HUDEP-2 (cell line): ENCODE data around the gene SGMS1.

Experiments
- DNase-seq, 76 experiments: peaks; one replicate each; lab custom pipeline; 2025; ENCODE audit not compliant: unreplicated experiment in 76 of 76; lab: John Stamatoyannopoulos, UW

SGMS1 gene

DNA sequence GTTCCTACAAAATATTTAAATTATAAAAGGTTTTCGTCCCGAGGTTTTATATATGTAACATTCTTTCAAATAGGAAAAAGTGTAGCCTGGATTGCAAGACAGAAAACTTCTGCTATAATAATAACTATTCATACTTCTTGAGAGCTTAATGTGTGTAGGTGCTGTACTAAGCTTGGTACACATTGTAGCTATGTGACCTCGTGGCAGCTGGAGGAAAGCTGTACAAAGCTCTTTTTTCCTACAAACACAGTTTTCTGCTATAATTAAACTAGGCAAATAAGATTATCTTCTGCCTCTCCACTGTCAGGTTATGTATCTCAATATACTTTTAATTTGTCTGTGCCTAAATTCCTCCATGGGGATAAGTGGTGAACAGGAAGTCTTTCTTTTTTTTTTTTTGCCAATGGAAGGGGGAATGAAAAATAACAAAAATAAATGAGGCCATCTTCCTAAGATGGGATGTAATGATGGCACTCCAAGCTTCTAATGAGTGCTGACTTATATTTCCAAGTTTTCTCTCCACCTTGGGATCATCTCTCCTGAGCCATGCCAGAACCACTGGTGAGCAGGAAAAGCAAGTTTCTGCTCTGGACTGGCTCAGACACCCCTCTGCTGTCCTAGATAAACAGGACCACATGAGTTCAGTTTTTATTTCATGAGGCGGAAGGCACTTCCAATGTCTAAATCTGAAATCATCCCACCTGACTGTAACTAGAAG, 9.9 kb downstream of the SGMS1 start:
- DNase-seq, result no peak

DNA sequence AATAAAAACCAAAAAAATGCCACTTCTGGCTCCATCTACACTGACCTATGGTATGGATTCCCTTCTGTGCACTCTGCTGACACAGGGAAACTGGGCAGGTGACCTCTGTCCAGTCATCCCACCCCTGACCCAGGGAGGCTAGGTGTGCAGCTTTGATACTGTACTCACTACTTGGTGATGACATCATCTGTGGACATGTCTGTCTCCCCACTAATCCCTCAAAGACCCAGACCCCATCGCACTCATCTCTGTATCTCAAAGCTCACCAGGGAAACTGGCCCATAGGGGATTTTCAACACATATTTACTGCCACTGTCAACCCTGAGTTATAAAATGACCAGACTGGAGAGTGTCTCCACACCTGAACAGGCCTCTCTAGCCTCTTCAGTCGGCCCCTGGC, 10.6 kb downstream of the SGMS1 start:
- DNase-seq, result no peak

DNA sequence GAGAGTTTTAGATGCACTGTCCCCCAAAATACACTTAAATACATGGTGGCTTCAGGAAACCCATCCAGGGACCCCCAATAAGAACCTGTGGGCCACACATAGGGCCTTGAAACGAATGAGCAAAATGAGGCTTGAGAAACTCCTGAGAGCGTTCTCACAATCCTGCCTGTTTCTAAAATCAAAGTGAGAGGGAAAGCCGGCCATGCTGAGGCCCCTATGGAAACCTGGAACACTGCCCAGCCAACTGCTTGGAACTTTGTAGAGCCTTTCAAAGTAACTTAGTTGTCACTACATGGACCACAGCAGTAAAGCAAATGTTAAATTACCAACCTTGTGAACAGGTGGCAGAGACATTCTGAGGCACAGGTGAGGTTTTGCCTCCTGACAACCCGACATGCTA, 13.4 kb downstream of the SGMS1 start:
- DNase-seq, result no peak

DNA sequence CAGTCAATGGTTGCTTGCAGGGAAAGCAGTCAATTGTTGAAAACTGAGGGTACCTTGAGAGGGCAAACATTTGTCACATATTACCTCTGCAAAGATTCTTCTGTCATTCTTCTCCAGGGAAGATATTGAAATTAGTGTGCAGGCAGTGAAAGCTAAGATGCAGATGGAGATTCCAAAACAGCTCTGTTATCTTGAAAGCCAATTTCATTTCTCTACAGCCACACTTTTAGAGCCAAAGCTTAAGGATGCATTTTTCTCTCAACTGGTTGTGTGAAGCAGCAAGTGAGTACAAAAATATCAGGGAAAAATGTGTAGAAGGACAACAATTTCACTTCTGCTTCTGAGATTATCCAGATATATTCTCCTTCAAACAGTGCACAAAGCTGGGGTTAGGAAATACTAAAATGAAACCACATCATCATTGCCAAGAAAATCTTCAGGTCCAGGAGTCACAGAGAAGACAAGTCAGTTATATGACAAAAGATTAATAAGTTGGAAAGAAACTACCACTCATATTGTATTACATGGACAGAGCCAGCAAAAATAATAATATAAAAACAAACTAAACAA, 16.3 kb downstream of the SGMS1 start:
- DNase-seq, result no peak

DNA sequence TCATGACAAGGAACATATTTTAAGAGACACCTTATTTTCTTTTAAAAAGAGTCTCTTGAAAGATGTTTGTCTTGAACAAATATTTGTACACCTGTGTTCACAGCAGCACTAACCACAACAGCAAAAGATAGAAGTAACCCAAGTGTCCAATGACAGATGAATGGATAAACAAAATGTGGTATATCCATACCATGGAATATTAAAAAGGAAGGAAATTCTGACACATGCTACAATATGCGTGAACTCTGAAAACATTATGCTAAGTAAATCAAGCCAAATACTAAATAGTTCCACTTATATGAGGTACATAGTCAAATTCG, 17.8 kb downstream of the SGMS1 start:
- no peak for DNase-seq

DNA sequence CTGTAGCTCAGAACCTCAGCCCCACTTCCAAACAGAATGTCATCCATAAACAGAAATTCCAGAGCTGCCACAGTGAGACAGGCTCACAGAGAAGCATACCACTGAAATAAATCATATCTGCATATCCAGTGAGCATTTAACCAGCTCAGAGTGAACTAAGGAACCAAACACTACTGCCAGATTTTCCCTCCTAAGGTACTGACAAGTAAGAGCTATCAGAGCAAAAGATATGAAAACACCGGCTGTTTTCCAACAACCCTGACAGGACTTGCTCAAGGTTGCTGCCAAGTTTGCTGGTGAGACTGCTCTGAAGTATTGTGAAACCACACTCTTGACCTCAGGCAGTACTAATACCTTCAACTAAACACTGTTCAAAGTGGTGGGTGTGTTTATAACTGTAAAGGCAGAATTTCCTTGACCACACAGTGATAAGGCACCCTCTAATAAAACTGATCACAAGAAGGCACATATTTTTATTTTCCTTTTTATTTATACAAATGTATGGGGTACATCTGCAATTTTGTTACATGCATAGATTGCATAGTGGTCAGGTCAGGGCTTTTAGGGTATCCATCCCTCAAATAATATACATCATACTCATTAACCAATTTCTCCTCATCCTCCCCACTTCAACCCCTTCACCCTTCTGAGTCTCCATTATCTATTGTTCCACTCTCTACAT, 18.3 kb downstream of the SGMS1 start:
- peak in 59 of 76 experiments; percentile 4 to 84 (median 37) for DNase-seq

DNA sequence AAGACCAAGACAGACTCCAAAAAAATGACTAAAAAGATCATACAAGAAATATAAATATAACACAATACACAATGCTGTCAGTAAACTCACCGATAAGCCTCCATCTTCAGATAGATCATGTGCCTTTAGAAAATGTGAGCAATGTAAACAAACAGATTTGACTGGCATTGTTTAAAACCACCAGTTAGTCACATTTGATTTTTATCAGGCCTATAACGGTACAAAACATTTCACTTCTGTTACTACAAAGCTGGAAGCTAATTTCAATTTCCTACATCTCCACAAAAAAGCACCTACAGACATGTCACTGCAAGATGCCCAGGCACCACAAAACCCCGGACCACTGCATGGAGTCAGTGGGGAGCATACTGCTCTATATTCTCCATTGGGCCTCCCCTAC, 18.9 kb downstream of the SGMS1 start:
- DNase-seq, result no peak

DNA sequence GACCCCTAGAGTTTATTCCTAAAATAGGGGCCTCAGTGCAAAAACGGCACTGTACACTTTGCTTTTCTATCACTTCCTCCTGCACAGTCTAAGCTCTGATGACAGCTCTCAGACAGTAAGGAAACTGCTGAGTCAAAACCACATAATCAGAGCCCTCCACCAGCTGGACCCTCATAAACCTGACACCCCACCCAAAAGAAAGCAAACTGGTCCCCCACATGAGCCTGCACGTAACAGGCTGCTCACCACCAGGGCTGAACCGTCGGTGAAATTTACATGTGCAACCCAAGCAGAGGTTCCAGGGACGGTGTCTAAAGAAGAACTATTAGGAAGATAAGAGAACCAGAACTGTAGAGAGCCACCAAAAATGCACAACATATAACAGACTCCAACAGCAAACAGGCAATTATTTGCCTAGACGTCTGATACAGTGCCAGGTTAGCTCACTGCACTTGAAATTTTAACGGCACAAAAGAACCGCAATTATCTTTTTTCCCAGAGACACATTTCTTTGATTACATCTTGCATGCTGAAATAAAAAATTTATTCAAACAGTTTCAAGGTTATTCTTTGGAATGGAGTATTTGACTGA, 19.6 kb downstream of the SGMS1 start:
- peak in 17 of 76 experiments; percentile 2 to 65 (median 23) for DNase-seq

DNA sequence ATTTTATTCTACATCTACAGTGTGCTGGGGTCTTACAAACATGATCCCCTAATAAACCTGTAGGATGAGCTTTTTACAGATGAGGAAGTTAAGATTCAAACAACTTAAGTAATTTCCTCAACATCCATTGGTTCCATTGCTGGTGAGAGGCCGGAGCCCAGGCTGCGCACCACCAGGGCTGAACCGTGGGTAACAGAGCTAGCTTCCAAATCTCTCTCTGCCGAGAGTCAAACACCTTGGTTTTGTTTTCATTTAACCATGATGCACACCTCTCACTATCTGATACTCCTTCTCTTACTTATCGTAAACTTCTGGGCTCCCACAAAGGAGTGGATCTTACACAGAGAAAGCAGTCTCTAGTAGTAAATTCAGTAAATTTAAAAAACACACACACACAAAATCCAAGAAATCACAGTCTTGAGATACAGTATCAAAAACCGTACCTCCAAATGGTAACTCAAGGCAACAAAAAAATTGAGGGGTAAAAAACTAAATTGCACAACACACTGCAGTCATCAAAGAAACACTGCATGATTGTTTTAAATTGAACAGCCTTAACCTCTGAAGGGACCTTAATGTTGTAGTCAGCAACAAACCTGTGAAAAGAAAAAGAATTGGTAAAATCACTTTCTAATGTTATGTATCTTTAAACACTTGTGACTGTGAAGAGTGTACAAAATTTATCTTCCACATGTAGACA, 20.5 kb downstream of the SGMS1 start:
- no peak for DNase-seq

DNA sequence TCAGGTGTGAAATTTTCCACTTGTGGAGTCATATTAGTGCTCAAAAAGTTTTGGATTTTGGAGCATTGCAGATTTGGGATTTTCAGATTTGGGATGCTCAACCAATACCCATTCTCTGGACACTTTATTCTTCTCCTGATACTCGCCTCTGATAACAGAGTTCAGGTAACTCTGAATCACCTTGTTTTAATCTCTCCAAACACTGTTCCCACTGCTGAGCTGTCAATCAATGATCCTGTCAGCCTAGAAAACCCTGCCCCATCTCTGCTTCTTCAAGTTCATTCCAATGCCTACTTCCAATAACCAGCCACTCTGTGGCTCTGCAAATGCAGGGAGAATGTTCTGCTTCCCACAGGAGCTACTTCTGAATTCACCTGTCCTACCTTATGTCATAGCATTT, 21.8 kb downstream of the SGMS1 start:
- no peak for DNase-seq

DNA sequence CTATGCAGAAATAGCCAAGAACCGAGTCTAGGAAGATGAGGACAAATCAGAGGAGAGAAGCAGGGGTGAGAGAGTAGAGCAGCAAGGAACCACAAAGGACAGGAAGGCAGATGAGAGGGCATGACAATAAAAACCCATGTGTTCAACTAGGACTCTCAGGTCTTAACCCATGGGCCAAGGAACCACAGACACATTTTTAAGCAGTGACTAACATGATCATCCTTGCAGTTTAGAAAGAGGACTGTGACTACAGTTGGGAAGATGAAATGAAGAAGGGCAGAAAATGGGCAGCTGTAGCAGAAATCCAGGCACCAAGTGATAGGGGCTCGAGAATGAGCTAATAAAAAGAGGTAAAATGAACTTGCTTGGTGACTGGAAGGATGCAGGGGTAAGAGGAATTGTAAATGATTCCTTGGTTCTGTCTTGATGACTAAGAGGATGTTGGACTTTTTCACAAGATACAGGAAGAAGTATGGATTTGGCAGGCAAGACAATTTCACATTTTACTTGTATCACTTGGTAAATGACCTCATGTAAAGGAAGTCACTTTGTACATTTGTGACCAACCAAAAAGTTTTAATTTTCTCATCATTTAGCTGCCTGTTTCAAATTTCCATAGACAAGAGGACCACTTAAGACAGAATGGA, 22.8 kb downstream of the SGMS1 start:
- no peak for DNase-seq

DNA sequence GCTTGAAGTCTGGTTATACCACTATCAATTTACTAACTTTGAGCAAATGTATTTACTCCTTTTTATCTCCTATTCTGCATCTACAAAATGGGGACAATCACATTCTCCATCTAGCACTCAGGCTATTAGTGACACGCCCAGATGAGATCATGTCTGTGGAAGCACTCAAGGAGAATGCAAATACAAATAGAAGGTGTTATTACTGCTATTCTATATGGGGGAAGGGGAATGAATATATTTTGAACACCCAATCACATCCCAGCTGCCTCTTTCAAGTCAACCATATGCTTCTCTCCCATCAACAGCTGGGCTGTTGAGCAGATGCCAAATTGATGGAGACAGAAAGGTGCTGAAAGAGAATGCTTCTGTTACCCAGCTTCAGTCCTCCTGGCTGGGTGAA, 23.5 kb downstream of the SGMS1 start:
- DNase-seq, result no peak

DNA sequence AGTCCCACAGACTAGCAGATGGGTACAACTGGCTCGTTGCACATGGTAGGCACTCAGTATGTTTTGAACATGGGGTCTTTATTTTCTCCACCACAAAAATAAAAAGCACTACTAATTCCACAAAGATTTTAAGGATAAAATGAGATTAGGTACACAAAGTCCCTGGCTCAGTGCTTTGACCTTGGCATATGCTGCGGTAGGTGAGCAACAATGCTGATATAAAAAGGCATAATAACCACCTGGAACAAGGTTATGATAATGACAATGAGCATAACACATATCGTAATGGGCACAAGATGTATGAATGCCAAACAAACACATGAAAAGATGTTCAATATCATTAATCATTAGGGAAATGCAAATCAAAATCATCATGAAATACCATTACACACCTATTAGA, 26.9 kb downstream of the SGMS1 start:
- no peak for DNase-seq

DNA sequence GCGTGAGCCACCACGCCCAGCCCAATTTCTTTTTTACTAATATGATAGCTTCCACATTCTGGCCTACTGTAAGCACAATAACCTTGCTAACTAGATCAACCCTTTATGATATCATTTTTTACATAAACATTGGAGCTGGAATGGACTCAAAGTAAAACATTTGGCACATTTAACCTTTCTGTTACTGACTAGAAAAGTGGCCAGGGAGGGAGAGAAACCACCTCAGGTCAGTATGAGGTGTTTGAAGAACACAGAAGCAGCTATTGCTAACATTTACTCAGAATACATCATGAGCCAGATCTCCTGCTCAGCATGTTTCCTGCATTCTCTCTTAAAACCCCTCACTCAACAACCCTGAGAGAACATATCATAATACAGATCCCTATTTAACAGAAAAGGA, 27.3 kb downstream of the SGMS1 start:
- DNase-seq, result no peak

DNA sequence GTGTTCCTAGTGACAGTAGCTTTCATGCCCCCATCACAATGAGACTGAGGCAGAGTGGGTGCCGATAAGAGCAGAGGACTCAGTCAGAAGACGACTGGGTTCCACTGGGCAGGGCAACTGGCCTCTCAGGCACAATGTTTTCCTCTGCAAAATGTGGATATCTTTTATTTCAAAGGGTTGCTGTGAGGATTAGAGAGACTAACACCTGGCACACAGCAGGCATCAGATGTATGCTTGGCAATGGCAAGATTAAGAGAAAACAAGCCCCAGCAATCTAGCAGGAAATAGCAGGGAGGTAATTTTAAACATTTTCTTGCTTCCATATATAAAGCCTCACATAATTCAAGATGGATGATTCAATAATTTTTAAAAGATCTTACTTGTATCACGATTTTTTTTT, 28.0 kb downstream of the SGMS1 start:
- DNase-seq, result no peak

DNA sequence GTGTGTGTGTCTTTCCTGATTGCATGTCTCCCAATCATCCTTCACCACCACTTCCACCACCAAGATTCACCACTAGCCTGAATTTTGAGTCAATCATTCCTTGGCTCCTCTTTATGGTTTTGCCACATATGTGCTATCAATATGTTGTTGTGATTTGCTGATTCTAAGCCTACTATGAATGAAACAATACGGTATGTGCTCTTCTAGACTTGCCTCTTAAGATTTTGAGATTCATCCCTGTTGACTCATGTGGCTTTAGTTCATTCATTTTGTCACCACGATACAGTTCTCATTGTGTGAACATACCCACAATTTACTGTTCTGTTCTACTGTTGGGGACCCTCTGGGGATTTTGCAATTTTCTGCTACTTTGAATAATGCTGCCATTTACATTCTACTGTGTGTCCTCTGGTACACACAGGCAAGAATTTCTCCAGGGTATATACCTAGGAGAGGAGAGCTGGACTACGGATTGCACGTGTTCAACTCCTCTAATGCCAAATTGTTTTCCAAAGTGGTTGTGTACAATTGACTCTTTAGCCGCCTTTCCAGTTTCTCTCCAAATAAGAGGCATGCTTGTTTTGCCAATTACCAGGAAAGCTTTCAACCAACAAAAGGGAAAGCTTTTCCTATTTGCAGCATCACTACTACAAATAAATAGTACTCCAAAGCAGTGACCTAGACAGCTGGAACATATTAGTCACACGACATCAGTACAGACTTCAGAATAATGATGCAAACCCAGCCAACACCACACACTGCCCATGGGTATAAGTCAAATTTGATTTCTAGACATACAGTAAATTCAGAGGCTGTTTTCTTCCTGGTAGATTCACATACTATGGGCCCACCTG, 30.0 kb downstream of the SGMS1 start:
- DNase-seq, result no peak

DNA sequence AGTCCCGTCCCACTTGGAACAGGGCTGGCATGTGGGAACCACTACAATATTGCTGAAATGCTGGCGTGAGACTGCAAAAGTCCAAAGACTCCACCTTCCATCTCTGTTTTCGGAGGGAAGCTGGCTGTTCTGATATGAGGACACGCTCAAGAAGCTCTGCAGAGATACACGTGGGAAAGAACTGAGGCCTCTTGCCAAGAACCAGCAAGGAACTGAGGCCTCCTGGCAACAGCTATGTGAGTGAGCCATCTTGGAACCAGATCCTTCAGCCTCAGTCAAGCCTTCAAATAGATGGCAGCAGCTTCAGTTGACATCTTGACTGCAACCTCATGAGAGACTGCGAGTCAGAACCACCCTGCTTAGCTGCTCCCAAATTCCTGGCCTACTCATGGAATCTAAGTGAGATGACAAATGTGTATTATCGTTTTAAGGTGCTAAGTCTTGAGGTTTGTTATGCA, 30.8 kb downstream of the SGMS1 start:
- peak in 23 of 76 experiments; percentile 5 to 54 (median 39) for DNase-seq

DNA sequence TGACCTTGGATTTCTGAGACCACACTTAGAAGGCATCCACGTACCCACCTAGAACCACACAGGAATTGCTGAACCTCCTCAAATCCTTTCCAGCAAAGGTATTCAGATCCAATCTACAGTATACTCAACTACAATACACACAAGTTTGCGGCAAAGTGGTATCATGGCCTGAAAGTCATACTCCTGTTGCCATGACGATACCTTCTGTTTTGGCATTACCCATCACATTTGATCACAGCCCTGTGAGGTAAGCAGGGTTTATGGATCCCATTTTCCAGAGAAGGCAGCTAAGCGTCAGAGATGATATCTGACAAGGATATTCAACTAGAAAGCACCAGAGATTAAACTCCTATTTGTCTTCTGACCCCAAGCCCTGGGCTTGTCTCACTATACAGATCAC, 32.8 kb downstream of the SGMS1 start:
- DNase-seq, result no peak

DNA sequence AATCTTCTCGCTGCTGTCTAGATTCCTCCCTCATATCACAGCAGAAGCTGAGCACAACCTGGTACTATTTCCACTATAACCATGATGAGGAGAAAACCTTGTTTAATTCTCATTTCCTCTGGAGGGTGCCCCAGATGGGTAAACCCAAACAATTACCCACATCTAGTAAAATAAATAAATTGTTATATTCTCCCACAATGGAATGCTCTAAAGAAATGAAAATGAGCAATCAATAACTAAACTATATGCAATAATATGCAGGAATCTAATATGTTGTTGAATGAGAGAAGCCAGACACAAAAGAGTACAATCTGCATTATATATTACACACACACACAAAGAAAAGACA, 37.0 kb downstream of the SGMS1 start:
- DNase-seq, result no peak
